ENCODE data around the gene ELMO3. TPM values are rescaled to one million over a fixed set of nuclear protein-coding genes. Genes with fewer than 3 reads are reported as not detected.

ELMO3 gene
- total RNA-seq, 6 experiments from 2014 or later, result 1.8 to 8.0 (median 4.6) TPM

- no peaks in the 10 kb centered on the region for H3K36me3 ChIP-seq
- TF ChIP-seq POLR2A (IDR thresholded peaks at IDR 0.05), result no peak
- peak overlapping the region; percentile 63 to 76 (median 71) for H3K27ac ChIP-seq
- ATAC-seq (no peak), DNase-seq (no peak)
- no peaks in the 10 kb centered on the region for H3K27me3 ChIP-seq
- no peaks in the 10 kb centered on the region for H3K9me3 ChIP-seq
- H3K4me3 ChIP-seq, result peak overlapping the region; percentile 46 to 48 (median 47)
- WGBS (ENCODE audit: insufficient coverage, low coverage, low lambda C conversion rate, missing lambda C conversion rate), result 49% methylated on average over 5 of the region's 31 CpGs
- H3K4me1 ChIP-seq, result peaks cover 0 to 36% (median 10%) of the 10 kb centered on the region in 4 donors
- intact Hi-C loops (cut with DNase I), result no loop called here
Observed at GRCh38 chr16:67174706-67175231, 24.2 kb upstream of the ELMO3 start.

- H3K36me3 ChIP-seq, result no peaks in the 10 kb centered on the region
- no peak for ATAC-seq
- no peak overlapping the region for H3K4me3 ChIP-seq
- no peak for TF ChIP-seq POLR2A (IDR thresholded peaks at IDR 0.05)
- no peak for TF ChIP-seq CTCF (IDR thresholded peaks at IDR 0.05)
- intact Hi-C loops (cut with DNase I), result no loop called here
- DNase-seq, result no peak
- 86% methylated on average over 1 of the region's 12 CpGs for WGBS (ENCODE audit: insufficient coverage, low coverage, low lambda C conversion rate, missing lambda C conversion rate)
- H3K9me3 ChIP-seq, result no peaks in the 10 kb centered on the region
- H3K4me1 ChIP-seq, result peaks cover 0 to 32% (median 10%) of the 10 kb centered on the region in 4 donors
- H3K27me3 ChIP-seq, result no peaks in the 10 kb centered on the region
- H3K27ac ChIP-seq, result no peak overlapping the region
Observed at GRCh38 chr16:67176662-67177061, 22.3 kb upstream of the ELMO3 start.

- Histone ChIP-seq H3K9me3 (no peaks in the 10 kb centered on the region), H3K4me3 (peak overlapping the region; percentile 40 to 51 (median 44)), H3K27ac (peak overlapping the region in 2 of 3 donors; percentile 15 to 69), H3K36me3 (no peaks in the 10 kb centered on the region), H3K27me3 (no peaks in the 10 kb centered on the region), H3K4me1 (peaks cover 0 to 31% (median 10%) of the 10 kb centered on the region in 4 donors)
- ATAC-seq (peak; percentile 58 to 69 (median 64)), DNase-seq (peak; percentile 86 to 90 (median 88))
- WGBS (ENCODE audit: insufficient coverage, low coverage, low lambda C conversion rate, missing lambda C conversion rate), result 35% methylated on average over 5 of the region's 73 CpGs
- TF ChIP-seq POLR2A (IDR thresholded peaks at IDR 0.05) (peak; percentile 43), CTCF (IDR thresholded peaks at IDR 0.05) (peak in 1 of 4 donors; percentile 11)
- intact Hi-C loops (cut with DNase I), result no loop called here
Observed at GRCh38 chr16:67177743-67178699, 20.9 kb upstream of the ELMO3 start.

- whole genome bisulfite sequencing (ENCODE audit: insufficient coverage, low coverage, low lambda C conversion rate, missing lambda C conversion rate), result no CpG with 5 or more reads among the region's 13 CpGs
- H3K9me3 ChIP-seq, result no peaks in the 10 kb centered on the region
- H3K36me3 ChIP-seq, result no peaks in the 10 kb centered on the region
- peaks cover 0 to 23% (median 6%) of the 10 kb centered on the region in 4 donors for H3K4me1 ChIP-seq
- DNase-seq, result no peak
- H3K4me3 ChIP-seq, result no peak overlapping the region
- no peaks in the 10 kb centered on the region for H3K27me3 ChIP-seq
- intact Hi-C loops (cut with DNase I), result no loop called here
- ATAC-seq, result no peak
- no peak overlapping the region for H3K27ac ChIP-seq
- TF ChIP-seq CTCF (IDR thresholded peaks at IDR 0.05) (peak in 2 of 4 donors; percentile 6 to 15), POLR2A (IDR thresholded peaks at IDR 0.05) (no peak)
Observed at GRCh38 chr16:67179421-67180080, 19.4 kb upstream of the ELMO3 start.
